K562 (cell line): Measurements from ENCODE around the gene METTL8. TPM values are rescaled to one million over a fixed set of nuclear protein-coding genes. Genes with fewer than 3 reads are reported as not detected.
A peak's percentile ranks its signal among the peaks of the same experiment; 100 is the strongest.

Source experiments
- CEBPB ChIP-seq: fragments of 450-650 bp; IDR thresholded peaks from 2 replicates; pipeline ENCODE4 v1.6.1; 2016; ENCODE audit warnings: missing genetic modification characterization, missing compliant biosample characterization
- DIDO1 ChIP-seq: fragments of 450-650 bp; IDR thresholded peaks from 2 replicates; pipeline ENCODE4 v1.6.1; 2016; ENCODE audit warnings: low read depth, missing biosample characterization, missing genetic modification characterization
- GATAD2A ChIP-seq: fragments of 450-650 bp; IDR thresholded peaks from 2 replicates; pipeline ENCODE4 v1.6.1; 2017
- HDAC2 ChIP-seq: fragments of 450-650 bp; IDR thresholded peaks from 2 replicates; pipeline ENCODE4 v1.6.1; 2016; ENCODE audit warnings: mild to moderate bottlenecking
- IRF1 ChIP-seq: sonication (generic); formaldehyde crosslinking; IDR thresholded peaks from 2 replicates; pipeline ENCODE4 v1.8.0; 2022; ENCODE audit warnings: missing genetic modification reagents, mild to moderate bottlenecking, borderline replicate concordance
- JUND ChIP-seq, 2 experiments: IDR thresholded peaks; 2 replicates in 1 of 2; 3 replicates in 1 of 2; pipeline ENCODE4 v1.6.1; 2011; ENCODE audit warnings: borderline replicate concordance in 2 of 2, low read depth in 2 of 2, low read length in 2 of 2, improper control_type of control experiment in 1 of 2, missing biosample characterization in 1 of 2, missing genetic modification characterization in 1 of 2, missing genetic modification reagents in 1 of 2
- NONO ChIP-seq, 2 experiments: fragments of 200-400 bp in 1 of 2; fragments of 450-650 bp in 1 of 2; formaldehyde crosslinking in 1 of 2; IDR thresholded peaks; 2 replicates each; pipeline ENCODE4 v1.6.1; 2017; ENCODE audit warnings: low read depth in 2 of 2, mild to moderate bottlenecking in 2 of 2, moderate library complexity in 2 of 2, low read length in 1 of 2
- NR2C1 ChIP-seq, 2 experiments: fragments of 450-650 bp; IDR thresholded peaks; 2 replicates each; pipeline ENCODE4 v1.6.1; 2017; ENCODE audit warnings: mild to moderate bottlenecking in 2 of 2, antibody characterized with exemption in 1 of 2, inconsistent platforms in 1 of 2, missing compliant biosample characterization in 1 of 2, missing genetic modification characterization in 1 of 2
- PML ChIP-seq: IDR thresholded peaks from 2 replicates; pipeline ENCODE4 v1.6.1; 2012; ENCODE audit warnings: low read length, inconsistent platforms
- PREB ChIP-seq: sonication (generic); formaldehyde crosslinking; IDR thresholded peaks from 2 replicates; pipeline ENCODE4 v1.8.1; 2023; ENCODE audit warnings: mild to moderate bottlenecking, missing genetic modification reagents
- SRSF9 ChIP-seq: fragments of 200-400 bp; formaldehyde crosslinking; IDR thresholded peaks from 2 replicates; pipeline ENCODE4 v1.6.1; 2017; ENCODE audit warnings: low read depth, low read length, borderline replicate concordance
- TAF7 ChIP-seq: fragments of 450-650 bp; IDR thresholded peaks from 2 replicates; pipeline ENCODE4 v1.6.1; 2016; ENCODE audit warnings: missing genetic modification characterization, missing compliant biosample characterization
- TAL1 ChIP-seq: fragments of 450-650 bp; IDR thresholded peaks from 2 replicates; pipeline ENCODE4 v1.6.1; 2016; ENCODE audit warnings: mild to moderate bottlenecking
- TCF7 ChIP-seq: sonication (generic); IDR thresholded peaks from 2 replicates; pipeline ENCODE4 v1.6.1; 2016; ENCODE audit warnings: antibody characterized with exemption, borderline replicate concordance
- TGIF2 ChIP-seq: sonication (generic); formaldehyde crosslinking; IDR thresholded peaks from 2 replicates; pipeline ENCODE4 v1.8.1; 2022; ENCODE audit warnings: mild to moderate bottlenecking, missing genetic modification reagents, moderate library complexity
- ZBTB7A ChIP-seq: IDR thresholded peaks from 2 replicates; pipeline ENCODE4 v1.6.1; 2011; ENCODE audit warnings: low read depth, mild to moderate bottlenecking, low read length, moderate library complexity, borderline replicate concordance; ENCODE audit not compliant: control insufficient read depth
- ZHX1 ChIP-seq: fragments of 150-350 bp; conservative IDR thresholded peaks from 2 replicates; pipeline ENCODE4 v1.6.1; 2014; ENCODE audit warnings: low read length
- polyA plus RNA-seq, 8 experiments: library from polyadenylated mRNA; depleted of rRNA in 4 of 8; stranded (reverse) in 5 of 8; unstranded in 3 of 8; fragments of >200 nt; fragmentation: Nextera tagmentation in 2 of 8; fragmentation: Illumina TruSeq in 1 of 8; extraction: Ambion mirVana in 2 of 8; extraction: Trizol in 1 of 8; gene quantifications; 2 replicates each; pipeline versions ENCODE4 v1.2.1 to v1.2.3, GENCODE V29; 2011 to 2014; ENCODE audit warnings: inconsistent platforms in 1 of 8, missing spikeins in 1 of 8
- total RNA-seq, 7 experiments: library from RNA; depleted of rRNA in 6 of 7; stranded (reverse); fragments of >200 nt in 6 of 7; fragmentation: Illumina TruSeq in 2 of 7; extraction: Trizol in 2 of 7; gene quantifications; 2 replicates each; pipeline versions ENCODE4 v1.2.1 to v1.2.3, GENCODE V29; 2011 to 2021; ENCODE audit warnings: low replicate concordance in 1 of 7
- TF ChIP-seq, protein P1 (sequence below): fragments of 450-650 bp; IDR thresholded peaks from 2 replicates; pipeline ENCODE4 v1.6.1; 2016; ENCODE audit warnings: mild to moderate bottlenecking
- TF ChIP-seq, protein P2 (sequence below): sonication (generic); formaldehyde crosslinking; IDR thresholded peaks from 2 replicates; pipeline ENCODE4 v1.8.0; 2022; ENCODE audit warnings: mild to moderate bottlenecking, missing genetic modification reagents, borderline replicate concordance

Gene METTL8
- total and polyA plus RNA-seq, 9 of the 15 experiments (the other 6 are each of a cell fraction or from before 2014, with no cell fraction given) = 12.9 to 52.6 (median 33.7) TPM

DNA sequence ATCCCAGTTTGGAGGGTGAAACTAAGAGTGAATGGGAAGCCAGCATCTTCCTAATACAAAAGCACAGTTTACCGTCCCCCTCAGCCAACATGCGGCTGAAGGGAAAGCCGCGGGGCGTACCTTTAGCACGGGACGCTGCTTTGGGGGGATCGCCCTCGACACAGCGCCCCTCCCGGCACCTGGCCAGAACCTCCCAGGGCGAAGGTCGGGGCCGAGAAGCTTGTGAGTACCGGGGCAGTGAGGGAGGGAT, at the start of gene METTL8 (continued):
- peak; percentile 68; the same call in 1 of the 2 replicates for TF ChIP-seq PML
- peak; percentile 55; the same call in 1 of the 2 replicates for TF ChIP-seq TAF7 (tag)
- TF ChIP-seq SRSF9 = no peak
- TF ChIP-seq IRF1 (CRISPR knock-in tag) = no peak
- peak; percentile 24; the same call in 1 of the 2 replicates for TF ChIP-seq HDAC2
- 0 out of 2 replicates have a peak, but pooled peaks have one; percentile 7 for TF ChIP-seq TGIF2 (CRISPR knock-in tag)
- 0 out of 2 replicates have a peak, but pooled peaks have one; percentile 43 for TF ChIP-seq DIDO1
- peak; percentile 62; the same call in 1 of the 2 replicates for TF ChIP-seq GATAD2A
- TF ChIP-seq TAL1 = no peak
- peak; percentile 33; the same call in 1 of the 2 replicates for TF ChIP-seq JUND (IDR thresholded peaks at IDR 0.05; ENCODE audit: borderline replicate concordance, low read depth, low read length)
- TF ChIP-seq JUND (tag; IDR thresholded peaks at IDR 0.05; ENCODE audit: borderline replicate concordance, low read depth, low read length) = no peak
- TF ChIP-seq NONO (IDR thresholded peaks at IDR 0.05; ENCODE audit: low read depth in 2 of 2, low read length in 1 of 2) = peak in 1 of 2 experiments; percentile 92; a peak in 2 of 4 replicates
- TF ChIP-seq NR2C1 (IDR thresholded peaks at IDR 0.05) = peak; percentile 83
- peak; percentile 55 for TF ChIP-seq NR2C1 (tag; IDR thresholded peaks at IDR 0.05)
- TF ChIP-seq TCF7 = peak; percentile 71; the same call in 1 of the 2 replicates
- peak; percentile 95 for TF ChIP-seq ZBTB7A
- no peak; the same call in 1 of the 2 replicates for TF ChIP-seq CEBPB
- TF ChIP-seq PREB = peak; percentile 97; the same call in 1 of the 2 replicates
- TF ChIP-seq, protein P1, sequence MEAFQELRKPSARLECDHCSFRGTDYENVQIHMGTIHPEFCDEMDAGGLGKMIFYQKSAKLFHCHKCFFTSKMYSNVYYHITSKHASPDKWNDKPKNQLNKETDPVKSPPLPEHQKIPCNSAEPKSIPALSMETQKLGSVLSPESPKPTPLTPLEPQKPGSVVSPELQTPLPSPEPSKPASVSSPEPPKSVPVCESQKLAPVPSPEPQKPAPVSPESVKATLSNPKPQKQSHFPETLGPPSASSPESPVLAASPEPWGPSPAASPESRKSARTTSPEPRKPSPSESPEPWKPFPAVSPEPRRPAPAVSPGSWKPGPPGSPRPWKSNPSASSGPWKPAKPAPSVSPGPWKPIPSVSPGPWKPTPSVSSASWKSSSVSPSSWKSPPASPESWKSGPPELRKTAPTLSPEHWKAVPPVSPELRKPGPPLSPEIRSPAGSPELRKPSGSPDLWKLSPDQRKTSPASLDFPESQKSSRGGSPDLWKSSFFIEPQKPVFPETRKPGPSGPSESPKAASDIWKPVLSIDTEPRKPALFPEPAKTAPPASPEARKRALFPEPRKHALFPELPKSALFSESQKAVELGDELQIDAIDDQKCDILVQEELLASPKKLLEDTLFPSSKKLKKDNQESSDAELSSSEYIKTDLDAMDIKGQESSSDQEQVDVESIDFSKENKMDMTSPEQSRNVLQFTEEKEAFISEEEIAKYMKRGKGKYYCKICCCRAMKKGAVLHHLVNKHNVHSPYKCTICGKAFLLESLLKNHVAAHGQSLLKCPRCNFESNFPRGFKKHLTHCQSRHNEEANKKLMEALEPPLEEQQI = peak; percentile 99
- TF ChIP-seq, protein P2, sequence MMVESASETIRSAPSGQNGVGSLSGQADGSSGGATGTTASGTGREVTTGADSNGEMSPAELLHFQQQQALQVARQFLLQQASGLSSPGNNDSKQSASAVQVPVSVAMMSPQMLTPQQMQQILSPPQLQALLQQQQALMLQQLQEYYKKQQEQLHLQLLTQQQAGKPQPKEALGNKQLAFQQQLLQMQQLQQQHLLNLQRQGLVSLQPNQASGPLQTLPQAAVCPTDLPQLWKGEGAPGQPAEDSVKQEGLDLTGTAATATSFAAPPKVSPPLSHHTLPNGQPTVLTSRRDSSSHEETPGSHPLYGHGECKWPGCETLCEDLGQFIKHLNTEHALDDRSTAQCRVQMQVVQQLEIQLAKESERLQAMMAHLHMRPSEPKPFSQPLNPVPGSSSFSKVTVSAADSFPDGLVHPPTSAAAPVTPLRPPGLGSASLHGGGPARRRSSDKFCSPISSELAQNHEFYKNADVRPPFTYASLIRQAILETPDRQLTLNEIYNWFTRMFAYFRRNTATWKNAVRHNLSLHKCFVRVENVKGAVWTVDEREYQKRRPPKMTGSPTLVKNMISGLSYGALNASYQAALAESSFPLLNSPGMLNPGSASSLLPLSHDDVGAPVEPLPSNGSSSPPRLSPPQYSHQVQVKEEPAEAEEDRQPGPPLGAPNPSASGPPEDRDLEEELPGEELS (CRISPR knock-in tag) = peak; percentile 94; the same call in 1 of the 2 replicates
- TF ChIP-seq ZHX1 = no peak
